GM12878 (cell line): ENCODE measurements around the gene GIT1. TPM values are rescaled to one million over a fixed set of nuclear protein-coding genes. Genes with fewer than 3 reads are reported as not detected.

Source experiments
- ATAC-seq: fragments of 200-7000 bp; cut with Tn5 transposase; 3 replicates; pipeline ENCODE4 v1.9.1; 2020; ENCODE audit warnings: mild to moderate bottlenecking, moderate library complexity
- BruUV-seq: library from RNA; stranded (reverse); fragments of 400-500 nt; replicated peaks from 2 replicates; lab custom pipeline; 2021; lab: Mats Ljungman, UMichigan
- CTCF ChIA-PET: fragments of 300-600 bp; sonication (Branson Sonifier 250); formaldehyde crosslinking; extraction: SDS; loops from one replicate; lab custom pipeline; 2021; ENCODE audit warnings: inconsistent platforms; lab: Yijun Ruan, JAX
- POLR2A ChIA-PET: fragments of 350-600 bp; formaldehyde crosslinking; extraction: SDS; loops from one replicate; lab custom pipeline; 2021; ENCODE audit warnings: inconsistent platforms; lab: Charles Lee
- RAD21 ChIA-PET: fragments of 300-600 bp; sonication (Branson Sonifier 250); formaldehyde crosslinking; loops from one replicate; lab custom pipeline; 2023; ENCODE audit warnings: antibody characterized with exemption; ENCODE audit not compliant: unreplicated experiment; lab: Charles Lee
- SMC1A ChIA-PET: fragments of 300-600 bp; sonication (Branson Sonifier 250); formaldehyde crosslinking; loops from one replicate; lab custom pipeline; 2023; ENCODE audit not compliant: unreplicated experiment, uncharacterized antibody; lab: Charles Lee
- DNase-seq: peaks from one replicate; pipeline ENCODE4 v3.0.0-alpha.2; 2011; ENCODE audit warnings: low read depth, low spot score
- FAIRE-seq: peaks from 3 replicates; lab custom pipeline; 2011; peaks lifted over from hg19 to GRCh38; lab: Jason Lieb, UNC
- H2AFZ ChIP-seq: 2 replicates; pipeline ENCODE4 v1.6.0; 2011; ENCODE audit warnings: low read depth, low read length, control low read depth; ENCODE audit not compliant: control insufficient read depth
- H3K27ac ChIP-seq: 2 replicates; pipeline ENCODE4 v1.5.1; 2011; ENCODE audit warnings: control low read depth; ENCODE audit not compliant: control insufficient read depth, insufficient read depth
- H3K27me3 ChIP-seq, 2 experiments: replicated peaks in 1 of 2; 2 replicates each; pipeline versions ENCODE4 v1.6.0 to v1.6.1; 2011; ENCODE audit warnings: low read length in 1 of 2; ENCODE audit not compliant: control insufficient read depth in 2 of 2, insufficient read depth in 2 of 2
- H3K36me3 ChIP-seq, 2 experiments: 2 replicates each; pipeline ENCODE4 v1.5.1; 2011; ENCODE audit warnings: low read length in 1 of 2; ENCODE audit not compliant: control insufficient read depth in 2 of 2, insufficient read depth in 2 of 2
- H3K4me1 ChIP-seq: 2 replicates; pipeline ENCODE4 v1.6.1; 2011; ENCODE audit warnings: mild to moderate bottlenecking, low read length, moderate library complexity, mixed read lengths; ENCODE audit not compliant: control insufficient read depth, insufficient read depth
- H3K4me2 ChIP-seq: 2 replicates; pipeline ENCODE4 v1.6.0; 2011; ENCODE audit warnings: control low read depth; ENCODE audit not compliant: control insufficient read depth, insufficient read depth
- H3K4me3 ChIP-seq: fragments of 200-600 bp; sonication (generic); 2 replicates; pipeline ENCODE4 v1.5.1; 2016
- H3K79me2 ChIP-seq: 2 replicates; pipeline ENCODE4 v1.6.0; 2011; ENCODE audit warnings: low read length; ENCODE audit not compliant: control insufficient read depth, insufficient read depth
- H3K9ac ChIP-seq: 2 replicates; pipeline ENCODE4 v1.8.0; 2011; ENCODE audit warnings: low read length, control low read depth, mixed read lengths; ENCODE audit not compliant: control insufficient read depth, insufficient read depth
- H3K9me3 ChIP-seq: replicated peaks from 3 replicates; pipeline ENCODE4 v1.5.1; 2011; ENCODE audit warnings: mild to moderate bottlenecking, low read length; ENCODE audit not compliant: control insufficient read depth, insufficient read depth
- H4K20me1 ChIP-seq: 2 replicates; pipeline ENCODE4 v1.6.0; 2011; ENCODE audit not compliant: control insufficient read depth, insufficient read depth
- HSF1 ChIP-seq: fragments of 150-350 bp; IDR thresholded peaks from 2 replicates; pipeline ENCODE4 v1.6.1; 2014; ENCODE audit warnings: mild to moderate bottlenecking, low read depth, low read length
- MTA2 ChIP-seq: fragments of 450-650 bp; IDR thresholded peaks from 2 replicates; pipeline ENCODE4 v1.6.1; 2016; ENCODE audit warnings: low read depth, mild to moderate bottlenecking, moderate library complexity
- NFIC ChIP-seq: IDR thresholded peaks from 2 replicates; pipeline ENCODE4 v1.6.1; 2012; ENCODE audit warnings: low read depth, mild to moderate bottlenecking, inconsistent platforms, low read length, moderate library complexity
- SMC3 ChIP-seq: IDR thresholded peaks from 2 replicates; pipeline ENCODE4 v1.6.1; 2011; ENCODE audit warnings: low read length, improper control_type of control experiment, borderline replicate concordance
- TCF12 ChIP-seq: IDR thresholded peaks from 2 replicates; pipeline ENCODE4 v1.6.1; 2011; ENCODE audit warnings: low read depth, mild to moderate bottlenecking, low read length
- WGBS: methylation state at CpG from one replicate; pipeline ENCODE4 v1.1.6; 2016; ENCODE audit warnings: low lambda C conversion rate; ENCODE audit not compliant: insufficient replicate concordance, insufficient coverage; ENCODE audit errors: missing lambda C conversion rate; 5-methylcytosine and 5-hydroxymethylcytosine counted together
- in situ Hi-C: fragments of 300-500 bp; cut with MboI; formaldehyde crosslinking; loops from 9 replicates; pipeline ENCODE4 v1.14.3; 2018; ENCODE audit warnings: mixed read lengths
- intact Hi-C: fragments of 100-400 bp; cut with micrococcal nuclease; formaldehyde crosslinking; loops from one replicate; pipeline ENCODE4 v1.14.2; 2022; ENCODE audit not compliant: unreplicated experiment
- polyA plus RNA-seq, 11 experiments: library from polyadenylated mRNA; depleted of rRNA in 4 of 11; unstranded in 6 of 11; stranded (reverse) in 5 of 11; fragments of >200 nt; fragmentation: Nextera tagmentation in 4 of 11; fragmentation: Illumina TruSeq in 1 of 11; extraction: Ambion mirVana in 4 of 11; extraction: Trizol in 1 of 11; gene quantifications; 1 replicate in 1 of 11; 2 replicates in 10 of 11; pipeline versions ENCODE4 v1.2.1 to v1.2.3, GENCODE V29; 2011 to 2016; ENCODE audit warnings: inconsistent platforms in 2 of 11, missing spikeins in 2 of 11, low read depth in 1 of 11
- total RNA-seq, 4 experiments: library from RNA; depleted of rRNA in 3 of 4; stranded (reverse); fragments of >200 nt in 3 of 4; fragmentation: Illumina TruSeq in 1 of 4; extraction: Trizol in 1 of 4; gene quantifications; 2 replicates each; pipeline versions ENCODE4 v1.2.1 to v1.2.3, GENCODE V29; 2013 to 2021

GIT1 gene
- total and polyA plus RNA-seq, 10 of the 15 experiments (the other 5 are each of a cell fraction or from before 2014, with no cell fraction given) = 0.24 to 45.3 (median 20.9) TPM

- TF ChIP-seq HSF1 = no peak
Measured at GRCh38 chr17:29583324-29584248, 5.9 kb downstream of the GIT1 start (continued).

- Histone ChIP-seq H3K4me1 (peaks cover 24% of the 10 kb centered on the region), H3K27me3 (no peaks in the 10 kb centered on the region), H3K9ac (no peak overlapping the region), H3K9me3 (no peaks in the 10 kb centered on the region), H2AFZ (no peak overlapping the region), H3K4me3 (no peak overlapping the region), H3K4me2 (no peak overlapping the region), H3K27ac (no peak overlapping the region), H3K79me2 (peaks cover 18% of the 10 kb centered on the region), H3K36me3 (peaks cover 8 to 10% of the 10 kb centered on the region in 2 experiments; a peak in 3 of 4 replicates), H4K20me1 (no peaks in the 10 kb centered on the region)
- BruUV-seq = no TSS peak
- FAIRE-seq (no peak), ATAC-seq (no peak), DNase-seq (no peak)
- SMC1A ChIA-PET = interaction anchor here (2.2 kb wide), 1 partner anchor 35 kb away, joined by 8 read pairs; no protein-coding TSS in a partner anchor
- TF ChIP-seq TCF12 (no peak), MTA2 (no peak), NFIC (no peak), SMC3 (no peak)
- 93% methylated on average over 13 of the region's 13 CpGs for WGBS
- RAD21 ChIA-PET = no interaction called here
- intact Hi-C loops (loop anchor here (5.0 kb wide), 1 partner anchor 440 kb away; no protein-coding TSS in a partner anchor), in situ Hi-C loops (no loop called here)
- POLR2A ChIA-PET = no interaction called here
- CTCF ChIA-PET = interaction anchor here (2.6 to 6.7 kb wide), 3 partner anchors 9 to 35 kb away, joined by 28 to 82 read pairs (median 72); partner anchors contain the start of gene ANKRD13B
Measured at GRCh38 chr17:29582772-29583171, 6.7 kb downstream of the GIT1 start.
